Measurements from ENCODE around the gene KRT9. TPM values are rescaled to one million over a fixed set of nuclear protein-coding genes. Genes with fewer than 3 reads are reported as not detected.
"Not testable (repeated sequence)": the region's sequence is repeated elsewhere in the genome, so short reads cannot be mapped to it uniquely, and the experiment has no call there.

Gene KRT9
- total and polyA plus RNA-seq, 2 donors (not counting 1 experiment from before 2014, with no cell fraction given): not detected

DNA sequence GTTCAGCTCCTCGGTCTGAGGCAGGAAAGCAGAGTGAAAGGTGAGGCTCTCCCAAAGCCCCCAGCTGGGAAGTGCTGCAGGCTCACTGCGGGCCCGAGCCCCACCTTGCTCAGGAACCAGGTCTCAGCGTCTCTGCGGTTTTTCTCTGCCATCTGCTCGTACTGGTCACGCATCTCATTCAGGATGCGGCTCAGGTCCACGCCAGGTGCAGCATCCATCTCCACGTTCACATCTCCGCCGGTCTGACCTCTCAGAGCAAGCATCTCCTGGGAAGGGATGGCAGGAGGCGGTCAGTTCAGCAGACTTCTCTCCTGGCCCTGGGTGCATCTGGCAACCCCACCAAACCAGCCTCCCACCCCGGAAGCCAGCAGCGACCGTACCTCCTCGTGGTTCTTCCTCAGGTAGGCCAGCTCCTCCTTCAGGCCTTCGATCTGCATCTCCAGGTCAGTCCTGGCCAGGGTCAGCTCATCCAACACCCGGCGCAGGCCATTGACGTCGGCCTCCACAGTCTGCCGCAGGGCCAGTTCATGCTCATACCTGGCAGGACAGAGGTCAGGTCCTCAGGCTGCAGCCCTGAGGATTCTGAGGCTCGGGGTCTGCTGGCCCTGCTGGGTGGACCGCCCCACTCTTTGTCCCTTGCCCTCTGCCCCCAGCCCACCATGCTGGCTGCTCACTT, 39.2 kb upstream of the KRT9 start:
- no peak for DNase-seq (ENCODE audit: low read depth in 2 of 2)
- H4K20me1 ChIP-seq (ENCODE audit: control insufficient read depth, extremely low read depth, insufficient read depth, low read length): no peaks in the 10 kb centered on the region

DNA sequence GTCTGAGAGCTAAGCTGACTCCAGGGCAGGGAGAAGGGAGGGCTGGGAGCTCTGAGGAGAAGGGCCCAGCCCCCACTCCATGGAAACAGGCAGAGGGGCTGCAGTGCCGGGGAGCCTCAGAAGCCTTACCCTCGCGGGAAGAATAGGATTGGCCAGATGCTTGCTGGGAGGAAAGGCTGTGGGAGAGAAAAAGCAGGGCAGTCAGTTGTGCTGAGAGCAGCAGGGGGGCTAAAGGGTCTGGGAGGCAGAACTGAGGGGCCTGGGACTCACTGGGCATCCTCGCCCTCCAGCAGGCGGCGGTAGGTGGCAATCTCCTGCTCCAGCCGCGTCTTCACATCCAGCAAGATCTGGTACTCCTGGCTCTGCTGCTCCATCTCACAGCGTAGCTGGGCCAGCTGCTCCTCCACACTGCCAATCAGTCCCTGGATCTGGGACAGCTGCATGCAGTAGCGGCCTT, 38.2 kb upstream of the KRT9 start:
- DNase-seq (ENCODE audit: low read depth in 2 of 2); H3K4me1 ChIP-seq (ENCODE audit: control insufficient read depth, extremely low read depth, insufficient read depth, low read length); H3K9ac ChIP-seq (ENCODE audit: insufficient read depth, low read length); H3K9me3 ChIP-seq (ENCODE audit: control insufficient read depth, insufficient read depth, low read depth, low read length); H3K4me2 ChIP-seq (ENCODE audit: extremely low read depth, insufficient read depth, low read length); H2AFZ ChIP-seq (ENCODE audit: low read length); H3K27ac ChIP-seq (ENCODE audit: insufficient read depth, low read length); H3K79me2 ChIP-seq (ENCODE audit: control insufficient read depth, insufficient read depth, low read length); H4K20me1 ChIP-seq (ENCODE audit: control insufficient read depth, extremely low read depth, insufficient read depth, low read length); H3K4me3 ChIP-seq (replicated peaks in 1 of 4; ENCODE audit: control extremely low read depth in 1 of 4, insufficient read depth in 1 of 4, low read depth in 3 of 4, low read length in 4 of 4); H3K36me3 ChIP-seq (ENCODE audit: control insufficient read depth, insufficient read depth, low read length); H3K27me3 ChIP-seq (ENCODE audit: control insufficient read depth, insufficient read depth, low read length): not testable (repeated sequence)
- TF ChIP-seq, protein P1, sequence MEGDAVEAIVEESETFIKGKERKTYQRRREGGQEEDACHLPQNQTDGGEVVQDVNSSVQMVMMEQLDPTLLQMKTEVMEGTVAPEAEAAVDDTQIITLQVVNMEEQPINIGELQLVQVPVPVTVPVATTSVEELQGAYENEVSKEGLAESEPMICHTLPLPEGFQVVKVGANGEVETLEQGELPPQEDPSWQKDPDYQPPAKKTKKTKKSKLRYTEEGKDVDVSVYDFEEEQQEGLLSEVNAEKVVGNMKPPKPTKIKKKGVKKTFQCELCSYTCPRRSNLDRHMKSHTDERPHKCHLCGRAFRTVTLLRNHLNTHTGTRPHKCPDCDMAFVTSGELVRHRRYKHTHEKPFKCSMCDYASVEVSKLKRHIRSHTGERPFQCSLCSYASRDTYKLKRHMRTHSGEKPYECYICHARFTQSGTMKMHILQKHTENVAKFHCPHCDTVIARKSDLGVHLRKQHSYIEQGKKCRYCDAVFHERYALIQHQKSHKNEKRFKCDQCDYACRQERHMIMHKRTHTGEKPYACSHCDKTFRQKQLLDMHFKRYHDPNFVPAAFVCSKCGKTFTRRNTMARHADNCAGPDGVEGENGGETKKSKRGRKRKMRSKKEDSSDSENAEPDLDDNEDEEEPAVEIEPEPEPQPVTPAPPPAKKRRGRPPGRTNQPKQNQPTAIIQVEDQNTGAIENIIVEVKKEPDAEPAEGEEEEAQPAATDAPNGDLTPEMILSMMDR (conservative IDR thresholded peaks at IDR 0.05 in 1 of 2, IDR thresholded peaks at IDR 0.05 in 1 of 2; ENCODE audit: low read depth in 1 of 2, low read length in 2 of 2): peak in 1 of 2 donors; percentile 12

More for the DNA sequence above, 39.2 kb upstream of the KRT9 start:
- no peak for TF ChIP-seq EZH2 (IDR thresholded peaks at IDR 0.05; ENCODE audit: low read length, missing control alignments)
- TF ChIP-seq, protein P1 (conservative IDR thresholded peaks at IDR 0.05 in 1 of 2, IDR thresholded peaks at IDR 0.05 in 1 of 2; ENCODE audit: low read depth in 1 of 2, low read length in 2 of 2): no peak
- H3K79me2 ChIP-seq (ENCODE audit: control insufficient read depth, insufficient read depth, low read length): no peaks in the 10 kb centered on the region
- H3K27ac ChIP-seq (ENCODE audit: insufficient read depth, low read length): no peak overlapping the region
- H3K27me3 ChIP-seq (ENCODE audit: control insufficient read depth, insufficient read depth, low read length): no peaks in the 10 kb centered on the region
- H2AFZ ChIP-seq (ENCODE audit: low read length): no peak overlapping the region
- no peak overlapping the region for H3K4me2 ChIP-seq (ENCODE audit: extremely low read depth, insufficient read depth, low read length)
- H3K4me1 ChIP-seq (ENCODE audit: control insufficient read depth, extremely low read depth, insufficient read depth, low read length): no peaks in the 10 kb centered on the region
- no peak overlapping the region for H3K9ac ChIP-seq (ENCODE audit: insufficient read depth, low read length)
- no peaks in the 10 kb centered on the region for H3K36me3 ChIP-seq (ENCODE audit: control insufficient read depth, insufficient read depth, low read length)
- H3K4me3 ChIP-seq (replicated peaks in 1 of 4; ENCODE audit: control extremely low read depth in 1 of 4, insufficient read depth in 1 of 4, low read depth in 3 of 4, low read length in 4 of 4): no peak overlapping the region
- no peaks in the 10 kb centered on the region for H3K9me3 ChIP-seq (ENCODE audit: control insufficient read depth, insufficient read depth, low read depth, low read length)

DNA sequence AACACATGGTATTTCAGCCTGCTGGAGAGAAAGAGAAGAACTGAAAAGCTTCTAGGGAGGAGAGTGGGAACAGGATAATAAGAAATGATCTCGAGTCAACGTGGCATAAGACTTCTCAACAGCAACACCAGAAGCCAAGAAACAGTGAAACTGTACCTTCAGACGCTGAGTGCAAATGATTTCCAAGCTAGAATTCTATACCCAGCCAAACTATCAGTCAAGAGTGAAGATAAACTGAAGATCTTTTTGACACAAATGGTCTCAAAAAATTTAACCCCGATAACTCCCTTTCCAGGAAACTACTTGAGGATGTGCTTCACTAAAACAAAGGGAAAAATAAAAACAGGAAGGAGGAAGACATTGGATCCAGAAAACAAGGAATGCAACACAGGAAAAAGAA, 35.1 kb upstream of the KRT9 start:
- H3K9ac ChIP-seq (ENCODE audit: insufficient read depth, low read length); H3K4me1 ChIP-seq (ENCODE audit: control insufficient read depth, extremely low read depth, insufficient read depth, low read length); H3K79me2 ChIP-seq (ENCODE audit: control insufficient read depth, insufficient read depth, low read length); H4K20me1 ChIP-seq (ENCODE audit: control insufficient read depth, extremely low read depth, insufficient read depth, low read length); DNase-seq (ENCODE audit: low read depth in 2 of 2); H3K4me3 ChIP-seq (replicated peaks in 1 of 4; ENCODE audit: control extremely low read depth in 1 of 4, insufficient read depth in 1 of 4, low read depth in 3 of 4, low read length in 4 of 4); H3K36me3 ChIP-seq (ENCODE audit: control insufficient read depth, insufficient read depth, low read length); H2AFZ ChIP-seq (ENCODE audit: low read length); H3K4me2 ChIP-seq (ENCODE audit: extremely low read depth, insufficient read depth, low read length); H3K27me3 ChIP-seq (ENCODE audit: control insufficient read depth, insufficient read depth, low read length); H3K9me3 ChIP-seq (ENCODE audit: control insufficient read depth, insufficient read depth, low read depth, low read length); H3K27ac ChIP-seq (ENCODE audit: insufficient read depth, low read length): not testable (repeated sequence)
